Parathyroid adenoma (tissue), 2 donors: ENCODE data around the gene PIEZO2.

Source experiments
- H2AFZ ChIP-seq: fragments of 300-600 bp; sonication (generic); one replicate; pipeline ENCODE4 v1.7.0; 2017; ENCODE audit warnings: antibody characterized with exemption, mild to moderate bottlenecking
- H3K27ac ChIP-seq: fragments of 300-600 bp; sonication (generic); one replicate; pipeline ENCODE4 v1.7.0; 2017
- H3K27me3 ChIP-seq: fragments of 300-600 bp; sonication (generic); one replicate; pipeline ENCODE4 v1.7.0; 2017; ENCODE audit warnings: low read length; ENCODE audit not compliant: control insufficient read depth, insufficient read depth
- H3K36me3 ChIP-seq: fragments of 300-600 bp; sonication (generic); one replicate; pipeline ENCODE4 v1.7.0; 2017; ENCODE audit warnings: low read length; ENCODE audit not compliant: control insufficient read depth, insufficient read depth
- H3K4me1 ChIP-seq: fragments of 300-600 bp; sonication (generic); one replicate; pipeline ENCODE4 v1.7.0; 2017; ENCODE audit warnings: control low read depth
- H3K4me2 ChIP-seq: fragments of 300-600 bp; sonication (generic); one replicate; pipeline ENCODE4 v1.7.0; 2017; ENCODE audit warnings: low read length
- H3K4me3 ChIP-seq: fragments of 300-600 bp; sonication (generic); one replicate; pipeline ENCODE4 v1.7.0; 2017; ENCODE audit warnings: low read depth, low read length
- H3K79me2 ChIP-seq: fragments of 300-600 bp; sonication (generic); one replicate; pipeline ENCODE4 v1.7.0; 2017; ENCODE audit warnings: control low read depth
- H3K9ac ChIP-seq: fragments of 300-600 bp; sonication (generic); one replicate; pipeline ENCODE4 v1.7.0; 2017; ENCODE audit warnings: mild to moderate bottlenecking
- H3K9me3 ChIP-seq: fragments of 300-600 bp; sonication (generic); one replicate; pipeline ENCODE4 v1.7.0; 2017; ENCODE audit warnings: low read length; ENCODE audit not compliant: control insufficient read depth
- TF ChIP-seq, protein P1 (sequence below): fragments of 300-600 bp; sonication (generic); IDR thresholded peaks from one replicate; pipeline ENCODE4 v1.7.0; 2017; ENCODE audit warnings: antibody characterized with exemption, mild to moderate bottlenecking
- donor health status: primary hyperparathyroidism.

PIEZO2 gene

DNA sequence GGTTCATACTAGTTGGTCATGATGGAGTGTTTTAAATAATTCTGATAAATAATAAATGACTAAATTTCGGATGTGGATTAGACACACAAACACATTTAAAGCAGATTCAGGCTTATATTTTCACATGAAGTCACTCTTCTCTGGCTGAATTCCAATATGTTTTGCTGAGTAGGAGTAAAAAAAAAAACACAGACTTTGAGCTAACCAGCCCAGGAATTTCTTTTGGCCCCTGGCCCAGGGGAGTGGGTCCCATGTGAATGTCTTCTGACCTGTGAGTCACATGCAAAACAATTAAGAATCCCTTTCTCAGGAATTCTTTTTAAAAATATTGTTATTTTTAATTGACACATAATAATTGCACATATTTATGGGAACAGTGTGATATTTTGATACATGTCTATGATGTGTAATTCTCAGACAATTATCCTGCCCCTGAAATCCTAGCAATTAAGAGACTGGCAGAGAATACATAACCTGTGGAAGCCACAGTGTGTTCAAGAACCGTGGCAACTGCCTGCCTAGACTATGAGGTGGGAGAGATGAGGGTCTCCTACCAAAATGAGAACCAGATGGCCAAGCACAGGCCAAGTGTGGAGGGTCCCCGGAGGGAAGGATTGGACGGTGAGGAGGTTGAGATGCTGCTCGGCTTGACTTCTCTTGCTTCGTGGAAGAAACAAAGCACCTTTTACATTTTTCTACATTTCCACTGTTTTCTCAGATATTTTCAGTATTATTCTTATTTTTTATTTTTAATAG, 236.4 kb downstream of the PIEZO2 start:
- Histone ChIP-seq H3K4me1 (no peaks in the 10 kb centered on the region), H3K27me3 (no peaks in the 10 kb centered on the region), H3K4me3 (no peak overlapping the region), H3K4me2 (no peak overlapping the region), H3K36me3 (no peaks in the 10 kb centered on the region), H3K9me3 (no peaks in the 10 kb centered on the region), H2AFZ (no peak overlapping the region), H3K79me2 (no peaks in the 10 kb centered on the region), H3K9ac (no peak overlapping the region), H3K27ac (no peak overlapping the region)
- TF ChIP-seq, protein P1, sequence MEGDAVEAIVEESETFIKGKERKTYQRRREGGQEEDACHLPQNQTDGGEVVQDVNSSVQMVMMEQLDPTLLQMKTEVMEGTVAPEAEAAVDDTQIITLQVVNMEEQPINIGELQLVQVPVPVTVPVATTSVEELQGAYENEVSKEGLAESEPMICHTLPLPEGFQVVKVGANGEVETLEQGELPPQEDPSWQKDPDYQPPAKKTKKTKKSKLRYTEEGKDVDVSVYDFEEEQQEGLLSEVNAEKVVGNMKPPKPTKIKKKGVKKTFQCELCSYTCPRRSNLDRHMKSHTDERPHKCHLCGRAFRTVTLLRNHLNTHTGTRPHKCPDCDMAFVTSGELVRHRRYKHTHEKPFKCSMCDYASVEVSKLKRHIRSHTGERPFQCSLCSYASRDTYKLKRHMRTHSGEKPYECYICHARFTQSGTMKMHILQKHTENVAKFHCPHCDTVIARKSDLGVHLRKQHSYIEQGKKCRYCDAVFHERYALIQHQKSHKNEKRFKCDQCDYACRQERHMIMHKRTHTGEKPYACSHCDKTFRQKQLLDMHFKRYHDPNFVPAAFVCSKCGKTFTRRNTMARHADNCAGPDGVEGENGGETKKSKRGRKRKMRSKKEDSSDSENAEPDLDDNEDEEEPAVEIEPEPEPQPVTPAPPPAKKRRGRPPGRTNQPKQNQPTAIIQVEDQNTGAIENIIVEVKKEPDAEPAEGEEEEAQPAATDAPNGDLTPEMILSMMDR, result no peak

DNA sequence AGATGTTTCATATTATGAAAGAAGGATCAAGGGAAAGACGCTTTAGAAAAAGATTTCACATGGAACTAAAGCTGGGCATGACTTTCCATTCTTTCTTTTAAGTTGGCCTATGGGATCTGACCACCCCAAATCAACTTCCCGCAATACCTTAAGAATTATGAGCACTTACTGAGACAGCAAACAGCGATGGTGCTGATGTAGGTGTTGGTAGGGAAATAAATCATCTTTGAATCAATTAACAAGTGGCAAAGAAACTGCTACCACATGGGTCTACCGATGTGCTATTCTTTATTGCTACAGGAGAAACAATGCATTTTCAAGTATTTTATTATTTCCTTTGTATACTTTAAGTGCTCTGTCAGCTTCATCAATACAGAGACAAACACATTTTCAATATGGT, 239.6 kb downstream of the PIEZO2 start:
- TF ChIP-seq, protein P1, result no peak
- H3K27ac ChIP-seq, result no peak overlapping the region

GRCh38 chr18:10908760-10909159, 240.6 kb downstream of the PIEZO2 start:
- Histone ChIP-seq H3K4me3 (no peak overlapping the region), H3K4me1 (no peaks in the 10 kb centered on the region), H3K27ac (no peak overlapping the region), H3K9me3 (no peaks in the 10 kb centered on the region), H3K4me2 (no peak overlapping the region), H3K36me3 (no peaks in the 10 kb centered on the region), H2AFZ (no peak overlapping the region), H3K27me3 (no peaks in the 10 kb centered on the region), H3K9ac (no peak overlapping the region), H3K79me2 (no peaks in the 10 kb centered on the region)
- TF ChIP-seq, protein P1, result no peak

More for the DNA sequence above, 239.6 kb downstream of the PIEZO2 start:
- Histone ChIP-seq H3K79me2 (no peaks in the 10 kb centered on the region), H3K9ac (no peak overlapping the region), H3K4me2 (no peak overlapping the region), H3K36me3 (no peaks in the 10 kb centered on the region), H3K4me3 (no peak overlapping the region), H3K27me3 (no peaks in the 10 kb centered on the region), H3K4me1 (no peaks in the 10 kb centered on the region), H3K9me3 (no peaks in the 10 kb centered on the region), H2AFZ (no peak overlapping the region)

GRCh38 chr18:10907749-10908148, 241.6 kb downstream of the PIEZO2 start:
- H3K36me3 ChIP-seq, result no peaks in the 10 kb centered on the region
- H3K79me2 ChIP-seq, result no peaks in the 10 kb centered on the region
- no peak overlapping the region for H3K27ac ChIP-seq
- no peaks in the 10 kb centered on the region for H3K4me1 ChIP-seq
- no peaks in the 10 kb centered on the region for H3K9me3 ChIP-seq
- H3K4me2 ChIP-seq, result no peak overlapping the region
- H3K4me3 ChIP-seq, result no peak overlapping the region
- H3K27me3 ChIP-seq, result no peaks in the 10 kb centered on the region
- H3K9ac ChIP-seq, result no peak overlapping the region
- H2AFZ ChIP-seq, result no peak overlapping the region
- TF ChIP-seq, protein P1, result no peak

GRCh38 chr18:10901329-10901728, 248.0 kb downstream of the PIEZO2 start:
- H2AFZ ChIP-seq, result no peak overlapping the region
- TF ChIP-seq, protein P1, result no peak
- no peak overlapping the region for H3K4me2 ChIP-seq
- H3K4me3 ChIP-seq, result no peak overlapping the region
- no peak overlapping the region for H3K9ac ChIP-seq
- H3K9me3 ChIP-seq, result no peaks in the 10 kb centered on the region
- no peaks in the 10 kb centered on the region for H3K27me3 ChIP-seq
- H3K4me1 ChIP-seq, result no peaks in the 10 kb centered on the region
- no peaks in the 10 kb centered on the region for H3K79me2 ChIP-seq
- no peak overlapping the region for H3K27ac ChIP-seq
- no peaks in the 10 kb centered on the region for H3K36me3 ChIP-seq
